HG02973 (cell line): Measurements from ENCODE around the gene OPCML.

ENCODE experiments used
- ATAC-seq: cut with Tn5 transposase; IDR thresholded peaks from one replicate; pipeline ENCODE4 v1.9.1; 2021; ENCODE audit warnings: moderate library complexity; ENCODE audit not compliant: unreplicated experiment

The OPCML gene

DNA sequence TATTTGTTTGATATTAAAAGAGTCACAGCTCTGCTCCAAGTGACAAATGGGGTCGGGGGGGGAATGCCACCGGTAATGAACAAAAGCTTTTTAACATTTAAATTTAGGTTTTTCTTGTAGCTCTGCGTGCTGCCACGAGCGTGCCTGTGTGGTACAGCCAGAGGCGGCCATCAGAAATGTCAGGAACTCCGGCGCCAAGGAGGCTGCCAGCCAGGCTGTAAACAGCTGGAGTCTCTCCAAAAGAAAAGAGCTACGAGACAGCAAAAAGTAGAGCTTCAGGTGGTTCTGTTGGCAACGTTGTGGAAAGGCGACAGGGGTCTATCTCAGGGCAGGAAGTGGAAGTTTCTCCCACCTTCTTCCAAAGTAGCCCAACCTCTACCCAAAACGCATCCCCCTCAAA lies 532.8 kb downstream of the OPCML start:
- no peak for ATAC-seq

GRCh38 chr11:132999031-132999430 lies 533.3 kb downstream of the OPCML start:
- no peak for ATAC-seq

DNA sequence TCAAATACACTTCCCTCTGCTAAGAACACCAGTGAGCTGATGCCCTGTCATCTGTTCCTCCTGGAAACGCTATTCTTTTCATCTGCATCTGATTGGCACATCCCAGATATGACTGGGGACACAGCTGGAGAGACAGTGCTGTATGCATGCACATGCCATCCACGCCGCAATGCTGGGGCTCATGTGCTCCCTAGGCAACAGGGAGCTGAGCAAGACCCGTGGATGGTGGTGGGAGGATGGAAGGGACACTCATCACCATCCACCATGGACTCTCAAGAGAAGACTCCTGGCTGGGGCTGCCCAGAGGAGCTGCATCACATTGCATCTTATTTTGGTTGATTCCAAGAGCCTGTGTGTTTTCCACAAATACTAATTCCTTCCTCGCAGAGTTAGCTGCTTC lies 534.9 kb downstream of the OPCML start:
- no peak for ATAC-seq

DNA sequence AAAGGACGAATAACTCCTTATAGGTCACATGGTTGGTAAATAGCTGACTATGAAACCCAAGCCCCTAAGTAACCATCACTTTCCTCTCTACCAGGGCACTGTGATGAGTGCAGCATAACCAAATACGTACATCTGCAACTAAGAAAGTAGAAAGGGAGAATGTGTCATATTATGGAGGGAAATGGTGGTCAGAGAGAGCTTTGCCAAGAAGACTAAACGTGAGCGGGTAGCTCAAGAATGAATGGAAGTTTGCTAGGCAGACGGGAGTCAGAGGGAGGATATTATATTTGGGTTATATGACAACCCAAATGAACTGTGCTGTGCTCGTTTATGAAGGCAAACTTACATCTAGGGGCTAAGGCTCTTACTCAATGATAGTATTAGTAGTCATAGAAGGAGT lies 537.3 kb downstream of the OPCML start:
- no peak for ATAC-seq

DNA sequence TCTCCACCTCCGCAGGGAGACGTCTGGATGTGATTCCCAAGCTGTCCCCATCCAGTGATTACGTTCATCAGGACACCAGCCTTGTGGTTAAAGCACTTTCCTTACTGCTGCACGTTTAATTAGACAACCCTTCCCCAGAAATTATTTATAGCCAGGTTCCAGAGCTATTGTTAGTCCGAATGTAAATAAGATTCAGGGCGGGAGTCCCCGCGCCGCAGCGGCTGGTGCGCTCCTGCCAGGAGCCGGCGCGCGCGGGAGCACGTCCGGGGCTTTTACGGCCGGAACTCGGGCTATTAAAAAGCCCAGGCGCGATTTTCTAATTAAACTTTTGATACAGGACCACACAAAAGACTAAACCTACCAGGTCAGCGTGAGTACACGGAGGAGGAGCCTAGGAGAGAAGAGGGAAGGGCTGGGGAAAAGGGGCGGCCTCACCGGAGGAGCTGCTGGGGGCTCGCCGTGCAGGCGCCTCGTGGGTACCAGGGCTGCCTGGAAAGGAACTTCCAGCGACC lies 538.3 kb downstream of the OPCML start:
- no peak for ATAC-seq

DNA sequence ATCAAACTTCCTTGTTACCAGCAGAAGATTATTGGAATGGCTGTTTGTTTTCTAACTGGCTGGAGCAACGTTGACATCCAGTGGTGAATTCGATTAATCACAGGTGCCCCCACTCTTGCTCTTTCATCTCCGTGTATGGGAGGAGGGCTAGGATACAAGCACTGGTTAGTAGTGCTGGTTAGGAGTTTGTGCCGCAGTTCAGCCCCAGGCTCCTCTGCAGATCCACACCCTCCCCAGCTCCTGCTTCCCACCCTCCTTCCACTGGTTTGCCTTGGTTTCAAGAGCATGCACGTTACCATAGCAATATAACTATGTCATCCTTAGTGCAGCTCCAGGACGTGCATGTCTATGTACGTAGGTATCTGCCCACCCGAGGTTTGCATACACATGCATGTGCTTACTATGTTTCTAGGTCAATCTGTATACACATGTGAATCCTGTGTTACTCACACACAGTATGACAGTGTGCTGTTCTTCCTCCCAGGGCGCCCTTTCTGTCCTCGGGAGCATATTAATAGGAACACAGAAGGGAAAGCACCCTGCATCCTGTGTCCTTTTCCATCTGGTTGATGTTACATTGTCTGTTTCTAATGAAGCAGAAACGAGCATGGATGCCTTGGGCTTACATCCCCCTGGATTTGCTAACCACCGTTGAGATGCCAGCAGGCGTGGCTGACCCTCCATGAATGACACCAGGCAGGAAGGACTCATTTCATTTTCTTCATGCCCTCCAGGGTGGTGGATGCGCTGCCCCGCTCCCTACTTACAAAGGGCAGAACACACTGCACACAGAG lies 539.3 kb downstream of the OPCML start:
- no peak for ATAC-seq

DNA sequence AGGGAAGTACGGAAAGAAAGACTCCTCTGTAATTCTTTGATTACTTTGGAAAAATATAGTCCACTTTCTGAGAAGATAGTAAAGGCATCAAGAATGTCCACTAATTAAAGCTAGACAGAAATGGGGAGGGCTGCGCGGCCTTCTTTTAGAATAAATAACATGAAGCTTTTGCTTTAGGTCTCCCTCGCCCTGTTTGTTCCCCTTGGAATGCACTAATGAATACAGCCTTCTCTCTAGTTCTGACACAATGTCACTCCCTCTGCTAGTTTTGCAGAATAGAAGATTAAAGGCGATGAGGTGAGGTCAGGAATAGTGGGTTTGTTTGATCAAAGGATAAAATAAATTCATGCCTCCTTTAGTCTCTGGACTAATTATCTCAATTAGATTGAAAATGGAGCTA lies 543.9 kb downstream of the OPCML start:
- no peak for ATAC-seq

- no peak for ATAC-seq
Measured at GRCh38 chr11:132987936-132988335, 544.4 kb downstream of the OPCML start.

DNA sequence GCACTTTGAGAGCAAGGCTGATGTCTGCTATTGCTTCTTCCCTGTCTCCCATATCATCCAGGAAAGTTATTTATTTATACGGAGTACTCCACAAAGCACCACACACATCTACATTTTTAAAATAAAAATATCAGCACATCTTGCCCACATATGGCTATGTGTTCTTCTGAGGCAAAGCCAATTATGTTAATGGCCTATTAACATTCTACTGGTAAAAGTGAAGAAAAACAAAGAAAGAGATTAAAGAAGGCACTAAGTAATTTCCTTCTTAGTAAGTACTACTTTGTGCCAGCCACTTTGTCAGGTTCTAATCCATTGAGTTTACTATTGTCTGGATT lies 548.7 kb downstream of the OPCML start:
- ATAC-seq: no peak

- ATAC-seq: no peak
Measured at GRCh38 chr11:132982772-132983640, 549.3 kb downstream of the OPCML start.

- no peak for ATAC-seq
Measured at GRCh38 chr11:132981131-132981956, 551.0 kb downstream of the OPCML start.

GRCh38 chr11:132980670-132981069 lies 551.6 kb downstream of the OPCML start:
- no peak for ATAC-seq

- ATAC-seq: no peak
Measured at GRCh38 chr11:132977746-132978145, 554.6 kb downstream of the OPCML start.

DNA sequence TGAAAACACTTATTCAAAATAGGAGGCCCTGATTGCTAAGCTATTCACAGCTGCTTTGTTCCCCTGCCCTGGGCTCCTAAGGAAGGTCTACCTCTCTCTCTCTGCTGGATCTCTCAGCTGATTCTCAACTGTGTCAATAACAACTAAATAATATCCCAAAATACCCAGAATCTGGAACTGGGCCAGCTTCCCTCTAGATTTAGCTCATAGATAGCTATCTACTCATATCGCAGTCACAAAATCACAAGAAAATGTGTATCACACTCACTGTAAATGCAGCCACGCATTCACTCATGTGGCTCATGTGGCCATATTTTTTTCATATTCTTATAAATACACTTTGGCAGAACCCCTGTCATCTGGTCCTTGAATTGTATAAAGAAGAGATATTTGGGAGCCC lies 555.1 kb downstream of the OPCML start:
- ATAC-seq: no peak

- no peak for ATAC-seq
Measured at GRCh38 chr11:132976115-132976514, 556.2 kb downstream of the OPCML start.

- ATAC-seq: no peak
Measured at GRCh38 chr11:132973686-132974085, 558.6 kb downstream of the OPCML start.

DNA sequence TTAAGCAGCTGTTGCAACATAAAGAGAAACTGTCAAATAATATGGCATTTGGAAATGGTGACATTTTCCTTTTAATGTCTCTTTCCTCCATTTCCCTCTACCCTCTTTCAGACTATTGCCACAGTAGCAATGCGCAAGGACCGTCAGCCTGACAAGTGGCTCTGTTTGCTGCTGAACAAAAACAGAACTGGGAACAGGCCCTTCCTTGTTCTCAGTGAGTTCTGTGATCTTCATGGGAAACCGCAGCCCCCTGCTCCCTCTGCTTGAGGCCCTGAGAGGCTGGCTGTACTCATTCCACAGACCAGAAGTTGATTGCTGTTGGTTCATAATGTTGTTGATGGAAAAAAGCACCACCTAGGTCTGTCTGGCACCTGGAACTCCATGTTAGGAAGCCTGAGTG lies 559.7 kb downstream of the OPCML start:
- no peak for ATAC-seq

DNA sequence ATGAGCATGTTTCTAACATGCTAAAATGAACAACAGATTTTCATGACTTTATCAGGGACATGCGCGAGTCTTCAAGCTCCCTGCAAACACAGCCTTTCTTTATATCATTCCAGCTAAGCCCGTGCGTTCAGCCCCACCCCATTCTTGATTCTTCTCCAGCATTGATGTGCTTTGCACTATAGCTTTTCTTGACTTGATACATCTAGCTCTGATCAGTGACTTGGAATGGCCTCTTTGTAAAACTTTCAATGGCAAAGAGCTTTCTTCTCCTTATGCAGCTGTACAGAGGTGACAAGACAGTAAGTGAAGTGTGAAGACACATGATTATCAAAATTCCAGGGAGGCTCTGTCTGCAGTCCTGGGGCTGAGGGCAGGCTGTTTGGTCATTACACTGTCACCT lies 561.0 kb downstream of the OPCML start:
- no peak for ATAC-seq

DNA sequence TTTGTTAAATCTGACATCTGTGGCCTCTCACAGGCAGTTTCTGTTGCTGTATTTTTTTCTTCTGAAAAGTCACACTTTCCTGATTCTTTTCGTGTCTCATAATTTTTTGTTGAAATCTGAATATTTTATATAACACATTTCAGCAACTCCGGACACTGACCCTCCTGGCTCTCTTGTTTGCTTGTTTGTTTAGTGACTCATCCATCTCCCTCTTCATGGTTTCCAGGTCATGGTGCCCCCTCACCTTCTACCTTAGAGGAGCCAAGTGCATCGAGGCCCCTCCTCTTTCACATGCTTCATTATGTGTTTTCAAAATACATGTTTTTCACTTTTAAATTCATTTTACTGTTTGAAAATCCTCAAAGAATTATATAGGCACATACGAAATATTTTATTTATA lies 562.4 kb downstream of the OPCML start:
- ATAC-seq: no peak

- ATAC-seq: no peak
Measured at GRCh38 chr11:132962041-132962440, 570.3 kb downstream of the OPCML start.

GRCh38 chr11:132961453-132961852 lies 570.8 kb downstream of the OPCML start:
- no peak for ATAC-seq
